Medulla oblongata (tissue), 1 donor: ENCODE data around the gene SCAMP4.
A peak's percentile ranks its signal among the peaks of the same experiment; 100 is the strongest.

Experiments
- DNase-seq: peaks from one replicate; pipeline ENCODE4 v3.0.0-alpha.2; 2015; ENCODE audit errors: extremely low spot score

Gene SCAMP4

GRCh38 chr19:1956868-1957492 lies 51.8 kb downstream of the SCAMP4 start:
- DNase-seq, result peak; percentile 95

GRCh38 chr19:1957562-1958248 lies 52.5 kb downstream of the SCAMP4 start:
- no peak for DNase-seq

GRCh38 chr19:1959928-1960589 lies 54.9 kb downstream of the SCAMP4 start:
- no peak for DNase-seq

- no peak for DNase-seq
These were observed 56.0 kb downstream of the SCAMP4 start for GRCh38 chr19:1961000-1961883.

- no peak for DNase-seq
These were observed 57.5 kb downstream of the SCAMP4 start for GRCh38 chr19:1962674-1963073.

GRCh38 chr19:1967087-1967608 lies 61.9 kb downstream of the SCAMP4 start:
- DNase-seq, result no peak

- DNase-seq, result no peak
These were observed 63.3 kb downstream of the SCAMP4 start for GRCh38 chr19:1968279-1969175.

- DNase-seq, result no peak
These were observed 64.2 kb downstream of the SCAMP4 start for GRCh38 chr19:1969176-1970002.

GRCh38 chr19:1970003-1970805 lies 65.0 kb downstream of the SCAMP4 start:
- DNase-seq, result no peak

GRCh38 chr19:1970806-1971502 lies 65.8 kb downstream of the SCAMP4 start:
- no peak for DNase-seq

- DNase-seq, result no peak
These were observed 69.4 kb downstream of the SCAMP4 start for GRCh38 chr19:1974381-1975161.

GRCh38 chr19:1975162-1975480 lies 69.9 kb downstream of the SCAMP4 start:
- peak; percentile 30 for DNase-seq
